ENCODE measurements around the gene INAFM1. TPM values are rescaled to one million over a fixed set of nuclear protein-coding genes. Genes with fewer than 3 reads are reported as not detected.

Gene INAFM1
- total RNA-seq, 1 experiment from 2014 or later: 5.1 TPM

- Histone ChIP-seq H3K4me1 (ENCODE audit: insufficient read depth, low read length) (peaks cover 15% of the 10 kb centered on the region), H3K36me3 (ENCODE audit: low read depth, low read length) (no peaks in the 10 kb centered on the region), H3K27ac (ENCODE audit: low read length) (no peak overlapping the region), H3K9me2 (replicated peaks; ENCODE audit: low read length) (no peaks in the 10 kb centered on the region), H3K79me2 (ENCODE audit: low read length) (no peaks in the 10 kb centered on the region), H2AFZ (ENCODE audit: low read length) (no peak overlapping the region), H3F3A (ENCODE audit: low read length, unreplicated experiment) (no peaks in the 10 kb centered on the region), H3K4me2 (ENCODE audit: low read length) (no peak overlapping the region), H3K27me3 (ENCODE audit: low read length) (no peaks in the 10 kb centered on the region), H4K20me1 (ENCODE audit: low read length) (no peaks in the 10 kb centered on the region), H3K4me3 (ENCODE audit: low read length) (no peak overlapping the region), H3K9ac (ENCODE audit: low read length) (no peak overlapping the region), H3K9me3 (ENCODE audit: low read length) (no peaks in the 10 kb centered on the region)
- CTCF ChIA-PET: interaction anchor here (0.6 kb wide), 1 partner anchor 8 kb away, joined by 12 read pairs; no protein-coding TSS in a partner anchor
- no peak for TF ChIP-seq EZH2 (IDR thresholded peaks at IDR 0.05; ENCODE audit: low read length, unreplicated experiment)
- TF ChIP-seq EZH2phosphoT487 (IDR thresholded peaks at IDR 0.05; ENCODE audit: borderline replicate concordance, low read length): no peak
- no peak for TF ChIP-seq CTCF (conservative IDR thresholded peaks at IDR 0.05; ENCODE audit: low read depth, low read length)
- ATAC-seq: no peak
- DNase-seq: no peak
- POLR2A ChIA-PET (ENCODE audit: unreplicated experiment): no interaction called here
- intact Hi-C loops (cut with micrococcal nuclease): no loop called here
- BruUV-seq (replicated peaks): no TSS peak
Measured at GRCh38 chr19:47236072-47236675, 38.5 kb upstream of the INAFM1 start.

GRCh38 chr19:47239152-47239551 is 35.5 kb upstream of the INAFM1 start:
- no peaks in the 10 kb centered on the region for H3K9me2 ChIP-seq (replicated peaks; ENCODE audit: low read length)
- peaks cover 3% of the 10 kb centered on the region for H3F3A ChIP-seq (ENCODE audit: low read length, unreplicated experiment)
- H3K4me1 ChIP-seq (ENCODE audit: insufficient read depth, low read length): peaks cover 8% of the 10 kb centered on the region; the same call in 1 of the 2 replicates
- CTCF ChIA-PET: no interaction called here
- H4K20me1 ChIP-seq (ENCODE audit: low read length): no peaks in the 10 kb centered on the region
- no peak overlapping the region for H3K9ac ChIP-seq (ENCODE audit: low read length)
- no peak for DNase-seq
- ATAC-seq: no peak
- no peaks in the 10 kb centered on the region for H3K79me2 ChIP-seq (ENCODE audit: low read length)
- no peak overlapping the region for H3K4me3 ChIP-seq (ENCODE audit: low read length)
- H3K36me3 ChIP-seq (ENCODE audit: low read depth, low read length): no peaks in the 10 kb centered on the region; the same call in 1 of the 2 replicates
- intact Hi-C loops (cut with micrococcal nuclease): no loop called here
- no TSS peak for BruUV-seq (replicated peaks)
- H3K4me2 ChIP-seq (ENCODE audit: low read length): no peak overlapping the region
- H3K27me3 ChIP-seq (ENCODE audit: low read length): no peaks in the 10 kb centered on the region
- H2AFZ ChIP-seq (ENCODE audit: low read length): no peak overlapping the region
- no peak overlapping the region for H3K27ac ChIP-seq (ENCODE audit: low read length)
- no peaks in the 10 kb centered on the region for H3K9me3 ChIP-seq (ENCODE audit: low read length)
- TF ChIP-seq EZH2 (IDR thresholded peaks at IDR 0.05; ENCODE audit: low read length, unreplicated experiment) (no peak), CTCF (conservative IDR thresholded peaks at IDR 0.05; ENCODE audit: low read depth, low read length) (no peak), EZH2phosphoT487 (IDR thresholded peaks at IDR 0.05; ENCODE audit: borderline replicate concordance, low read length) (no peak)
- POLR2A ChIA-PET (ENCODE audit: unreplicated experiment): no interaction called here

DNA sequence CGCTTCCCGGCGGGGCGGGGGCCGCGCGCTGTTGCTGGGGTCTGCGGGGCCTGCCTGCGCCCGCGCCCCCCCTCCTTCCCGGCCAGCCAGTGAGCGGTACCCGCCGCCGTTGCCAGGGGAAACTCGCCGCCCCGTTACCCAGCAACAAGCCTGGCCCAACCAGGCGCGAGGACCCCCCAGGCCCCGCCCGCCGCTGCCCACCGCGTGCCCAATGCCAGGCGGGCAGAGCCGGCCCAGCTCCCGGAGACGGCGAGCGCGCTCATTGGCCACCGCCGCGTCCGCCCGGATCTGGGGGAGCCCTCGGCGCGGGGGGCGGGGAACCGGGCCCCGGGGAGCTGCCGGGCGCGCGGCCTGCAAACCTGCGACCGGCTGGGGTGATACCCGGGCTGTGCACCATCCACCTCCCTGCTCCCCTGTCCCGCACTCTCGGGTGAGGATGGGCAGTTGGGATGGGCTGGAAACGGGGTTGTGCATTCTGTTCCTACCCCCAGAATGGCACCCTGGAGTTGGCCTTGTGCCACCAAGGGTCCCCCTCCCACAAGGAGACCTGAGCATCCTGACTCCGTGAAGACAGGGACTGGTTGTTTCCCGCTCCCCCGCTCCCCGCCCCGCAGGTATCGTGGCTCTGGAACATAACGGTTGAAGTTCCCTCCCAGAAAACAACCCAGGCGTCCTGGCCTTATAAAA is 34.9 kb upstream of the INAFM1 start:
- intact Hi-C loops (cut with micrococcal nuclease): loop anchor here (5.0 kb wide), 1 partner anchor 92 kb away; no protein-coding TSS in a partner anchor
- Histone ChIP-seq H3K27me3 (ENCODE audit: low read length) (no peaks in the 10 kb centered on the region), H3K4me1 (ENCODE audit: insufficient read depth, low read length) (peaks cover 8% of the 10 kb centered on the region; the same call in 1 of the 2 replicates), H3K79me2 (ENCODE audit: low read length) (no peaks in the 10 kb centered on the region), H3K36me3 (ENCODE audit: low read depth, low read length) (no peaks in the 10 kb centered on the region; the same call in 1 of the 2 replicates), H3K9me2 (replicated peaks; ENCODE audit: low read length) (no peaks in the 10 kb centered on the region), H3K9ac (ENCODE audit: low read length) (no peak overlapping the region), H2AFZ (ENCODE audit: low read length) (no peak overlapping the region), H3F3A (ENCODE audit: low read length, unreplicated experiment) (peaks cover 3% of the 10 kb centered on the region), H3K4me2 (ENCODE audit: low read length) (no peak overlapping the region), H3K4me3 (ENCODE audit: low read length) (no peak overlapping the region), H3K27ac (ENCODE audit: low read length) (no peak overlapping the region), H3K9me3 (ENCODE audit: low read length) (no peaks in the 10 kb centered on the region), H4K20me1 (ENCODE audit: low read length) (no peaks in the 10 kb centered on the region)
- POLR2A ChIA-PET (ENCODE audit: unreplicated experiment): no interaction called here
- TF ChIP-seq EZH2phosphoT487 (IDR thresholded peaks at IDR 0.05; ENCODE audit: borderline replicate concordance, low read length) (no peak), CTCF (conservative IDR thresholded peaks at IDR 0.05; ENCODE audit: low read depth, low read length) (no peak), EZH2 (IDR thresholded peaks at IDR 0.05; ENCODE audit: low read length, unreplicated experiment) (no peak)
- CTCF ChIA-PET: no interaction called here
- no peak for DNase-seq
- no TSS peak for BruUV-seq (replicated peaks)
- no peak for ATAC-seq
